HCT116 (cell line): ENCODE measurements around the gene PBX3. TPM values are rescaled to one million over a fixed set of nuclear protein-coding genes. Genes with fewer than 3 reads are reported as not detected.

Experiments used
- ATAC-seq: fragments of 200-7000 bp; cut with Tn5 transposase; 2 replicates; pipeline ENCODE4 v1.9.1; 2020; ENCODE audit warnings: mild to moderate bottlenecking, moderate library complexity
- BruUV-seq: library from RNA; stranded (reverse); fragments of 400-500 nt; replicated peaks from 2 replicates; lab custom pipeline; 2021; lab: Mats Ljungman, UMichigan
- CTCF ChIA-PET: fragments of 300-600 bp; sonication (Branson Sonifier 250); formaldehyde crosslinking; loops from one replicate; lab custom pipeline; 2021; ENCODE audit warnings: antibody characterized with exemption; lab: Charles Lee
- POLR2A ChIA-PET: fragments of 300-600, 350-600 bp; sonication (Branson Sonifier 250); formaldehyde crosslinking; loops from one replicate; lab custom pipeline; 2021; ENCODE audit warnings: antibody characterized with exemption; lab: Charles Lee
- RAD21 ChIA-PET, 2 experiments: fragments of 300-600 bp; sonication (Branson Sonifier 250); formaldehyde crosslinking; loops; one replicate each; lab custom pipeline; 2023; ENCODE audit warnings: low total read pairs in 2 of 2; ENCODE audit not compliant: uncharacterized antibody in 2 of 2, unreplicated experiment in 2 of 2, low non-redundant PET in 1 of 2; lab: Charles Lee
- DNase-seq: peaks from one replicate; pipeline ENCODE4 v3.0.0-alpha.2; 2010; ENCODE audit warnings: low read depth, low spot score
- H2AFZ ChIP-seq: fragments of 200-600 bp; shearing (Covaris generic), sonication (generic); 2 replicates; pipeline ENCODE4 v1.6.1; 2017; ENCODE audit warnings: low read depth, mixed run types, mixed read lengths, antibody characterized with exemption, low read length; ENCODE audit not compliant: poor library complexity, severe bottlenecking
- H3K27ac ChIP-seq: 2 replicates; pipeline ENCODE4 v1.5.1; 2012; ENCODE audit warnings: low read depth, low read length
- H3K27me3 ChIP-seq: fragments of 200-600 bp; sonication (generic); 2 replicates; pipeline ENCODE4 v1.6.1; 2016; ENCODE audit warnings: mixed run types, low read length, mixed read lengths; ENCODE audit not compliant: insufficient read depth
- H3K36me3 ChIP-seq, 2 experiments: fragments of 200-500 bp in 1 of 2; fragments of 200-600 bp in 1 of 2; sonication (Bioruptor generic) in 1 of 2; sonication (generic) in 1 of 2; 2 replicates each; pipeline versions ENCODE4 v1.5.1 to v1.6.1; 2014 to 2016; ENCODE audit warnings: low read length in 2 of 2, inconsistent platforms in 1 of 2, mixed read lengths in 1 of 2, mixed run types in 1 of 2; ENCODE audit not compliant: insufficient read depth in 2 of 2, control insufficient read depth in 1 of 2
- H3K4me1 ChIP-seq, 2 experiments: fragments of 200-600 bp in 1 of 2; sonication (generic) in 1 of 2; 2 replicates each; pipeline versions ENCODE4 v1.5.1 to v1.6.1; 2012 to 2017; ENCODE audit warnings: low read length in 2 of 2, inconsistent platforms in 1 of 2, mild to moderate bottlenecking in 1 of 2, mixed read lengths in 1 of 2, mixed run types in 1 of 2, moderate library complexity in 1 of 2; ENCODE audit not compliant: insufficient read depth in 2 of 2, control insufficient read depth in 1 of 2
- H3K4me2 ChIP-seq: fragments of 200-600 bp; sonication (generic); 2 replicates; pipeline ENCODE4 v1.6.1; 2017; ENCODE audit warnings: mixed run types, low read length, mixed read lengths
- H3K4me3 ChIP-seq, 2 experiments: fragments of 200-600 bp in 1 of 2; sonication (generic) in 1 of 2; replicated peaks in 1 of 2; 2 replicates each; pipeline ENCODE4 v1.5.1; 2011 to 2016; ENCODE audit warnings: low read length in 2 of 2, control low read depth in 1 of 2, low read depth in 1 of 2, mild to moderate bottlenecking in 1 of 2, mixed read lengths in 1 of 2, mixed run types in 1 of 2
- H3K79me2 ChIP-seq: fragments of 200-600 bp; sonication (generic); 2 replicates; pipeline ENCODE4 v1.6.1; 2017; ENCODE audit warnings: mild to moderate bottlenecking, mixed run types, low read length, moderate library complexity, mixed read lengths; ENCODE audit not compliant: insufficient read depth
- H3K9ac ChIP-seq: fragments of 200-600 bp; sonication (generic); 2 replicates; pipeline ENCODE4 v1.6.1; 2016; ENCODE audit warnings: low read length, mixed read lengths
- H3K9me2 ChIP-seq: fragments of 200-600 bp; sonication (generic), shearing (Covaris generic); 2 replicates; pipeline ENCODE4 v1.6.1; 2017; ENCODE audit warnings: mixed run types, mild to moderate bottlenecking, moderate library complexity; ENCODE audit not compliant: insufficient read depth
- H3K9me3 ChIP-seq, 2 experiments: fragments of 200-500 bp in 1 of 2; fragments of 200-600 bp in 1 of 2; sonication (Bioruptor generic) in 1 of 2; sonication (generic) in 1 of 2; 2 replicates each; pipeline ENCODE4 v1.6.1; 2014 to 2017; ENCODE audit warnings: low read length in 2 of 2, mixed read lengths in 2 of 2, inconsistent platforms in 1 of 2, low read depth in 1 of 2, mild to moderate bottlenecking in 1 of 2, mixed run types in 1 of 2, moderate library complexity in 1 of 2; ENCODE audit not compliant: control insufficient read depth in 1 of 2, insufficient read depth in 1 of 2
- H4K20me1 ChIP-seq: fragments of 200-600 bp; sonication (generic), shearing (Covaris generic); 2 replicates; pipeline ENCODE4 v1.6.1; 2017; ENCODE audit warnings: mixed run types, mild to moderate bottlenecking, moderate library complexity; ENCODE audit not compliant: insufficient read depth
- ATF3 ChIP-seq: IDR thresholded peaks from 2 replicates; pipeline ENCODE4 v1.6.1; 2012
- CBX3 ChIP-seq: IDR thresholded peaks from 2 replicates; pipeline ENCODE4 v1.6.1; 2012; ENCODE audit warnings: low read depth
- CEBPB ChIP-seq: IDR thresholded peaks from 2 replicates; pipeline ENCODE4 v1.6.1; 2012; ENCODE audit warnings: low read depth
- CTCF ChIP-seq, 3 experiments: fragments of 200-600 bp in 1 of 3; sonication (generic) in 1 of 3; IDR thresholded peaks in 2 of 3; conservative IDR thresholded peaks in 1 of 3; 2 replicates each; pipeline ENCODE4 v1.5.1; 2012 to 2017; ENCODE audit warnings: low read depth in 2 of 3, low read length in 2 of 3, antibody characterized with exemption in 1 of 3, borderline replicate concordance in 1 of 3, control low read depth in 1 of 3, mild to moderate bottlenecking in 1 of 3, mixed read lengths in 1 of 3, mixed run types in 1 of 3, moderate library complexity in 1 of 3; ENCODE audit not compliant: insufficient read depth in 1 of 3
- EGR1 ChIP-seq: IDR thresholded peaks from 2 replicates; pipeline ENCODE4 v1.6.1; 2012; ENCODE audit warnings: low read depth
- ELF1 ChIP-seq: IDR thresholded peaks from 2 replicates; pipeline ENCODE4 v1.6.1; 2012; ENCODE audit warnings: low read depth, borderline replicate concordance
- EZH2phosphoT487 ChIP-seq: fragments of 200-600 bp; IDR thresholded peaks from 2 replicates; pipeline ENCODE4 v1.6.1; 2018; ENCODE audit warnings: antibody characterized with exemption, borderline replicate concordance
- JUND ChIP-seq: IDR thresholded peaks from 2 replicates; pipeline ENCODE4 v1.6.1; 2012
- MAX ChIP-seq: IDR thresholded peaks from 2 replicates; pipeline ENCODE4 v1.6.1; 2012
- POLR2A ChIP-seq: IDR thresholded peaks from 2 replicates; pipeline ENCODE4 v1.7.0; 2011; ENCODE audit warnings: borderline replicate concordance; ENCODE audit not compliant: insufficient read depth, insufficient read length; ENCODE audit errors: extremely low read depth
- POLR2AphosphoS5 ChIP-seq: IDR thresholded peaks from 2 replicates; pipeline ENCODE4 v1.6.1; 2011; ENCODE audit warnings: mild to moderate bottlenecking, low read depth, low read length, moderate library complexity
- RAD21 ChIP-seq: IDR thresholded peaks from 2 replicates; pipeline ENCODE4 v1.6.1; 2012; ENCODE audit warnings: low read depth, mild to moderate bottlenecking
- REST ChIP-seq: IDR thresholded peaks from 2 replicates; pipeline ENCODE4 v1.6.1; 2012; ENCODE audit warnings: low read depth
- SIN3A ChIP-seq: IDR thresholded peaks from 2 replicates; pipeline ENCODE4 v1.6.1; 2012; ENCODE audit warnings: low read depth
- SRF ChIP-seq: IDR thresholded peaks from 2 replicates; pipeline ENCODE4 v1.6.1; 2012; ENCODE audit warnings: low read depth
- TCF7L2 ChIP-seq: IDR thresholded peaks from 2 replicates; pipeline ENCODE4 v1.7.0; 2011; ENCODE audit warnings: borderline replicate concordance, inconsistent platforms; ENCODE audit not compliant: insufficient read depth, insufficient read length; ENCODE audit errors: extremely low read depth
- ZBTB33 ChIP-seq: IDR thresholded peaks from 2 replicates; pipeline ENCODE4 v1.6.1; 2011; ENCODE audit warnings: mild to moderate bottlenecking, low read length, moderate library complexity; ENCODE audit not compliant: insufficient replicate concordance; ENCODE audit errors: extremely low read depth
- ZNF274 ChIP-seq: fragments of 200-500 bp; sonication (Bioruptor generic); IDR thresholded peaks from 2 replicates; pipeline ENCODE4 v1.6.1; 2014; ENCODE audit warnings: mild to moderate bottlenecking, low read depth, low read length, inconsistent platforms
- intact Hi-C: fragments of 100-400 bp; cut with micrococcal nuclease; formaldehyde crosslinking; loops from 2 replicates; pipeline ENCODE4 v1.10.0; 2022
- total RNA-seq: library from RNA; stranded (reverse); gene quantifications from one replicate; pipeline ENCODE4 v1.2.1, GENCODE V29; 2021; ENCODE audit not compliant: unreplicated experiment

PBX3 gene
- total RNA-seq, 1 experiment from 2014 or later: 13.5 TPM

GRCh38 chr9:125897481-125897880, 150.3 kb downstream of the PBX3 start:
- RAD21 ChIA-PET: no interaction called here
- H3K4me2 ChIP-seq: no peak overlapping the region
- TF ChIP-seq RAD21 (no peak), EZH2phosphoT487 (no peak), REST (no peak), TCF7L2 (no peak), POLR2A (no peak), SIN3A (no peak), ATF3 (no peak), EGR1 (no peak), SRF (no peak), ZBTB33 (no peak), ELF1 (no peak), CTCF (IDR thresholded peaks at IDR 0.05 in 2 of 3, conservative IDR thresholded peaks at IDR 0.05 in 1 of 3; ENCODE audit: borderline replicate concordance in 1 of 3, insufficient read depth in 1 of 3, low read depth in 2 of 3, low read length in 2 of 3) (no peak), CEBPB (no peak), JUND (no peak), POLR2AphosphoS5 (no peak), MAX (no peak), CBX3 (no peak), ZNF274 (no peak)
- ATAC-seq (no peak), DNase-seq (no peak)
- H3K9ac ChIP-seq: no peak overlapping the region
- intact Hi-C loops: no loop called here
- no peaks in the 10 kb centered on the region for H3K9me3 ChIP-seq
- no peaks in the 10 kb centered on the region for H3K4me1 ChIP-seq
- BruUV-seq: no TSS peak
- H3K79me2 ChIP-seq: no peaks in the 10 kb centered on the region
- H3K27ac ChIP-seq: no peak overlapping the region
- no peaks in the 10 kb centered on the region for H3K27me3 ChIP-seq
- H2AFZ ChIP-seq: no peak overlapping the region
- H3K9me2 ChIP-seq: no peaks in the 10 kb centered on the region
- POLR2A ChIA-PET: no interaction called here
- no peaks in the 10 kb centered on the region for H4K20me1 ChIP-seq
- H3K36me3 ChIP-seq: no peaks in the 10 kb centered on the region
- CTCF ChIA-PET: no interaction called here
- no peak overlapping the region for H3K4me3 ChIP-seq
